H9 (cell line): ENCODE results near the gene FAM174B. TPM values are rescaled to one million over a fixed set of nuclear protein-coding genes. Genes with fewer than 3 reads are reported as not detected.

Experiments used
- DNase-seq: peaks from one replicate; pipeline ENCODE4 v3.0.0-alpha.2; 2017
- H2AFZ ChIP-seq: one replicate; pipeline ENCODE4 v1.6.1; 2013; ENCODE audit warnings: mild to moderate bottlenecking, low read length, control low read depth, moderate library complexity
- H2AK5ac ChIP-seq: 2 replicates; pipeline ENCODE4 v1.6.1; 2013; ENCODE audit warnings: low read length, control low read depth, mixed read lengths; ENCODE audit not compliant: insufficient read length
- H2BK120ac ChIP-seq: one replicate; pipeline ENCODE4 v1.6.1; 2013; ENCODE audit warnings: low read depth, mild to moderate bottlenecking, low read length, control low read depth, inconsistent platforms; ENCODE audit not compliant: poor library complexity, severe bottlenecking
- H2BK12ac ChIP-seq: 2 replicates; pipeline ENCODE4 v1.6.1; 2013; ENCODE audit warnings: low read length, control low read depth, mixed read lengths, low read depth; ENCODE audit not compliant: insufficient read length
- H2BK15ac ChIP-seq: 2 replicates; pipeline ENCODE4 v1.6.1; 2013; ENCODE audit warnings: low read depth, low read length, control low read depth
- H2BK20ac ChIP-seq: one replicate; pipeline ENCODE4 v1.6.1; 2013; ENCODE audit warnings: low read depth, mild to moderate bottlenecking, low read length, control low read depth, inconsistent platforms; ENCODE audit not compliant: poor library complexity, severe bottlenecking
- H2BK5ac ChIP-seq: 2 replicates; pipeline ENCODE4 v1.6.1; 2013; ENCODE audit warnings: low read length, control low read depth, mixed read lengths; ENCODE audit not compliant: insufficient read length
- H3K14ac ChIP-seq: 2 replicates; pipeline ENCODE4 v1.6.1; 2013; ENCODE audit warnings: low read length, control low read depth; ENCODE audit not compliant: insufficient read depth
- H3K18ac ChIP-seq: 2 replicates; pipeline ENCODE4 v1.6.1; 2013; ENCODE audit warnings: low read depth, mild to moderate bottlenecking, mixed read lengths, low read length, control low read depth; ENCODE audit not compliant: insufficient read length
- H3K23ac ChIP-seq: 2 replicates; pipeline ENCODE4 v1.6.1; 2013; ENCODE audit warnings: low read length, control low read depth, mixed read lengths, low read depth; ENCODE audit not compliant: insufficient read length
- H3K23me2 ChIP-seq: 2 replicates; pipeline ENCODE4 v1.6.1; 2013; ENCODE audit warnings: low read depth, mild to moderate bottlenecking, mixed read lengths, low read length, control low read depth; ENCODE audit not compliant: insufficient read length, poor library complexity, severe bottlenecking
- H3K27ac ChIP-seq: 2 replicates; pipeline ENCODE4 v1.5.1; 2013; ENCODE audit warnings: low read length, control low read depth, mixed read lengths, low read depth; ENCODE audit not compliant: insufficient read length
- H3K27me3 ChIP-seq: 2 replicates; pipeline ENCODE4 v1.6.1; 2013; ENCODE audit warnings: low read length, control low read depth, inconsistent platforms; ENCODE audit not compliant: insufficient read depth
- H3K4ac ChIP-seq: 2 replicates; pipeline ENCODE4 v1.6.1; 2013; ENCODE audit warnings: low read depth, mild to moderate bottlenecking, control low read depth, inconsistent platforms, low read length, moderate library complexity
- H3K4me1 ChIP-seq: 2 replicates; pipeline ENCODE4 v1.6.1; 2013; ENCODE audit warnings: low read length, control low read depth, inconsistent platforms; ENCODE audit not compliant: insufficient read depth
- H3K4me2 ChIP-seq: 2 replicates; pipeline ENCODE4 v1.6.1; 2013; ENCODE audit warnings: low read length, control low read depth, mixed read lengths; ENCODE audit not compliant: insufficient read length, insufficient read depth
- H3K56ac ChIP-seq: 2 replicates; pipeline ENCODE4 v1.6.1; 2013; ENCODE audit warnings: low read depth, mild to moderate bottlenecking, mixed read lengths, low read length, control low read depth; ENCODE audit not compliant: insufficient read length
- H3K79me1 ChIP-seq: 2 replicates; pipeline ENCODE4 v1.6.1; 2013; ENCODE audit warnings: low read depth, mild to moderate bottlenecking, moderate library complexity, low read length, control low read depth, inconsistent platforms; ENCODE audit not compliant: insufficient read depth, poor library complexity, severe bottlenecking
- H3K79me2 ChIP-seq: 2 replicates; pipeline ENCODE4 v1.6.1; 2013; ENCODE audit warnings: low read length, control low read depth, inconsistent platforms; ENCODE audit not compliant: insufficient read depth
- H3K9ac ChIP-seq: 2 replicates; pipeline ENCODE4 v1.6.1; 2013; ENCODE audit warnings: low read length, control low read depth, mixed read lengths; ENCODE audit not compliant: insufficient read length; ENCODE audit errors: extremely low read depth
- H3K9me3 ChIP-seq: one replicate; pipeline ENCODE4 v1.6.1; 2013; ENCODE audit warnings: low read depth, low read length, inconsistent platforms; ENCODE audit not compliant: control insufficient read depth
- H3T11ph ChIP-seq: one replicate; pipeline ENCODE4 v1.6.1; 2013; ENCODE audit warnings: mild to moderate bottlenecking, low read length, control low read depth, inconsistent platforms
- H4K20me1 ChIP-seq: one replicate; pipeline ENCODE4 v1.6.1; 2013; ENCODE audit not compliant: control insufficient read depth, insufficient read length, insufficient read depth
- H4K5ac ChIP-seq: 2 replicates; pipeline ENCODE4 v1.6.1; 2013; ENCODE audit warnings: low read depth, mild to moderate bottlenecking, mixed read lengths, low read length, control low read depth; ENCODE audit not compliant: insufficient read length
- H4K8ac ChIP-seq: replicated peaks from 2 replicates; pipeline ENCODE4 v1.6.1; 2013; ENCODE audit warnings: low read length, control low read depth, mixed read lengths, low read depth; ENCODE audit not compliant: insufficient read length
- H4K91ac ChIP-seq: 2 replicates; pipeline ENCODE4 v1.6.1; 2013; ENCODE audit warnings: low read depth, mild to moderate bottlenecking, moderate library complexity, mixed read lengths, low read length, control low read depth; ENCODE audit not compliant: insufficient read length
- H3K27ac Mint-ChIP-seq, 3 experiments: 2 replicates in 2 of 3; 3 replicates in 1 of 3; pipeline ENCODE4 v1.8.0; 2020 to 2021; ENCODE audit warnings: mixed read lengths in 3 of 3, mild to moderate bottlenecking in 1 of 3, moderate library complexity in 1 of 3
- H3K27me3 Mint-ChIP-seq: 2 replicates; pipeline ENCODE4 v1.8.0; 2021; ENCODE audit warnings: low read depth, mild to moderate bottlenecking, moderate library complexity, mixed read lengths
- H3K36me3 Mint-ChIP-seq, 3 experiments: 2 replicates in 2 of 3; 3 replicates in 1 of 3; pipeline ENCODE4 v1.8.0; 2020 to 2021; ENCODE audit warnings: low read depth in 3 of 3, mixed read lengths in 3 of 3; ENCODE audit not compliant: insufficient read depth in 1 of 3
- H3K4me1 Mint-ChIP-seq, 2 experiments: 2 replicates each; pipeline ENCODE4 v1.8.0; 2020; ENCODE audit warnings: mixed read lengths in 2 of 2
- H3K4me3 Mint-ChIP-seq, 2 experiments: 2 replicates in 1 of 2; 3 replicates in 1 of 2; pipeline ENCODE4 v1.8.0; 2020 to 2021; ENCODE audit warnings: mild to moderate bottlenecking in 2 of 2, mixed read lengths in 2 of 2, moderate library complexity in 1 of 2
- H3K9me3 Mint-ChIP-seq, 2 experiments: 2 replicates in 1 of 2; 3 replicates in 1 of 2; pipeline ENCODE4 v1.8.0; 2020; ENCODE audit warnings: mild to moderate bottlenecking in 2 of 2, mixed read lengths in 2 of 2, moderate library complexity in 1 of 2
- CTCF ChIP-seq: fragments of 200-600 bp; sonication (generic); conservative IDR thresholded peaks from 3 replicates; pipeline ENCODE4 v1.8.0; 2021; ENCODE audit warnings: antibody characterized with exemption, mild to moderate bottlenecking
- WGBS: extraction: QIAGEN DNeasy Blood & Tissue Kit; methylation state at CpG from one replicate; pipeline ENCODE4 v1.1.7; 2013; ENCODE audit warnings: missing lambda C conversion rate, low lambda C conversion rate, mixed read lengths; ENCODE audit not compliant: insufficient read length; ENCODE audit errors: extremely low coverage; 5-methylcytosine and 5-hydroxymethylcytosine counted together
- total RNA-seq: library from RNA; stranded (reverse); gene quantifications from 2 replicates; pipeline ENCODE4 v1.2.1, GENCODE V29; 2021

FAM174B gene
- total RNA-seq, 1 experiment from 2014 or later = 38.0 TPM

DNA sequence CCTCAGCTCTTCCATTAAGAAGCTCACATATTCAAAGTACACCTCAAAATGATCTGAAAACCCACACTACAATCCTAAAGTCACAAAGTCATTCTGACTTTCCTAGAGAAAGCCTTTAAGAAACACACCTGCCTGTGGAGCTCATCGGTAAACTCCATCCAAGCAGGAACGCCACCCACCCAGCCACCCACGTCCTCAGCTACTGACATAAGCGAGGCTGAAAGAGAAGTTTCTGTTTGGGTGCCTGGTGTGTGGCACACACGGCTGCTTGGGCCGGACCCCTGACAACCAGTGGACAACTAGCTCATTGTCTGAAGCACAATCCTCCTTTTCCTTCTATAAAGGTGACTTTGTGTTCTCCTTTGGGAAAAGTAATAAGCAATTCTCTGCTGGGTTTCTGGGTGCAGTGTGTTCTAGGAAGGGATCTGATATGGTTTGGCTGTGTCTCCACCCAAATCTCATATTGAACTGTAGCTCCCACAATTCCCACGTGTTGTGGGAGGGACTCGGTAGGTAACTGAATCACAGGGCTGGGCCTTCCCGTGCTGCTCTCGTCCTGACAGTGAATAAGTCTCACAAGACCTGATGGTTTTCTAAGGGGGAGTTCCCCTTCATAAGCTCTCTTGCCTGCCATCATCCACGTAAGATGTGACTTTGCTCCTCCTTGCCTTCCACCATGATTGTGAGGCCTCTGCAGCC, 26.1 kb downstream of the FAM174B start:
- H2BK5ac ChIP-seq = no peak overlapping the region
- Mint-ChIP-seq H3K36me3 (peaks cover 15 to 33% (median 18%) of the 10 kb centered on the region in 3 experiments; a peak in 6 of 7 replicates), H3K27ac (no peak overlapping the region; a peak in 2 of 7 replicates)

More for the DNA sequence above, 26.1 kb downstream of the FAM174B start:
- Mint-ChIP-seq H3K27me3 (no peaks in the 10 kb centered on the region), H3K4me1 (peaks cover 18 to 22% of the 10 kb centered on the region in 2 experiments), H3K9me3 (peaks cover 6 to 7% of the 10 kb centered on the region in 2 experiments), H3K4me3 (no peak overlapping the region)
- H3K9me3 ChIP-seq = no peaks in the 10 kb centered on the region
- no peak overlapping the region for H2BK20ac ChIP-seq
- no peak overlapping the region for H3K18ac ChIP-seq
- no peak overlapping the region for H3K23ac ChIP-seq
- no peak overlapping the region for H2BK15ac ChIP-seq
- no peak overlapping the region for H2AK5ac ChIP-seq
- peaks cover 2% of the 10 kb centered on the region for H3K79me1 ChIP-seq
- no peak for TF ChIP-seq CTCF
- no peaks in the 10 kb centered on the region for H3K27me3 ChIP-seq
- H3T11ph ChIP-seq = no peak overlapping the region
- no peak overlapping the region for H3K4me2 ChIP-seq
- no peak overlapping the region for H3K27ac ChIP-seq
- no peaks in the 10 kb centered on the region for H3K23me2 ChIP-seq
- no peaks in the 10 kb centered on the region for H4K20me1 ChIP-seq
- no peak overlapping the region for H4K91ac ChIP-seq
- WGBS = no CpG with 5 or more reads among the region's 11 CpGs
- no peaks in the 10 kb centered on the region for H3K4me1 ChIP-seq
- H4K8ac ChIP-seq = no peak overlapping the region
- H3K79me2 ChIP-seq = no peaks in the 10 kb centered on the region
- H3K9ac ChIP-seq = no peak overlapping the region
- no peak overlapping the region for H2AFZ ChIP-seq
- no peak overlapping the region for H3K4ac ChIP-seq
- no peak overlapping the region for H3K14ac ChIP-seq
- no peak for DNase-seq
- no peak overlapping the region for H2BK120ac ChIP-seq
- no peak overlapping the region for H4K5ac ChIP-seq
- no peak overlapping the region for H2BK12ac ChIP-seq
- H3K56ac ChIP-seq = no peak overlapping the region
